Astrocyte of the cerebellum (primary cell): Measurements from ENCODE around the gene SAMD15.
"Not testable (repeated sequence)": the region's sequence is repeated elsewhere in the genome, so short reads cannot be mapped to it uniquely, and the experiment has no call there.

Source experiments
- DNase-seq: peaks from one replicate; pipeline ENCODE4 v3.0.0-alpha.2; 2011; ENCODE audit warnings: low read depth
- H3K4me3 ChIP-seq: 2 replicates; pipeline ENCODE4 v1.5.1; 2011; ENCODE audit warnings: mild to moderate bottlenecking, low read depth, low read length, moderate library complexity
- in situ Hi-C: cut with HindIII; loops from 2 replicates; pipeline ENCODE4 v1.10.0; 2017; ENCODE audit warnings: low sequenced_read_pairs
- TF ChIP-seq, protein P1 (sequence below): IDR thresholded peaks from 2 replicates; pipeline ENCODE4 v1.5.1; 2012; ENCODE audit warnings: low read length, low read depth, moderate library complexity, mild to moderate bottlenecking; ENCODE audit errors: missing control alignments

SAMD15 gene

DNA sequence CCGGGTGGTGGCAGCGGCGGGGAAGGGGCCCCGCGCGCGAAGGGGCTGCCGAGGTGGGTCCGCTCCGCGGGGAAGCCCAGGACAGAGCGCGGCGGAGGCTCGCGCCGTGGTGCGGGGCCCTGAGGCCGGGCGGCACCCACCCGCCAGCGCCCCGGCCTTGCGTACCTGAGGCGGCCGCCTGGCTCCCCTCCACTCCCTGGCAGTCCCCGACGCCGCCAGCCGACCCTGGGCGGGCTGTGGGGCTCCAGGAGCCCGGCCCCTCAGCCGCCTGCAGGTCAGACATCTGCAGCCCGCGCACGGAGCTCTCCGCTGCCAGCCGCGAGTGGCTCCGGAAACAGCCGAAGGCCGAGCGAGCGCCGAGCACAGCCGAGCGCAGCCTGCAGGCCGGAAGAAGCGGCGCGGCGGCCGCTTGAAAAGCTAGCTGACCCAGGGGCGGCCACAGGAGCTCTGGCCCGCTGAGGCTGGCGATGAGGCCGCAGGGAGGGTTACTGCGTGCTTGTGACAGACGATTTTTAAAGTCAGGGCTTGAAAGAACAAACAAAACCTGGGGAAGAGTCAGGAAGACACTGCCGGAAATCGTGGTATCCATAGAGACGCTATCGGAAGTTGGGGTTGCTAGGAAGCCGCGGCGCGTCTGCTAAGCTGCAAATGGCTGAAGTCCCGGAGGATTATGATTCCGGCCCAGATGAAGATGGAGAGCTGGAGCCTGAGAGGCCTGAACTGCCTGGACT is at the start of gene SAMD15, which contains the start of gene TMED8:
SAMD15 (plus strand) TSS at position 609 of the 731 bp plus-strand sequence; CDS start at position 649, 40 bp downstream.
TMED8 (minus strand) TSS at position 324 of the 731 bp plus-strand sequence; CDS start at position 283, 41 bp downstream.
- TF ChIP-seq, protein P1, sequence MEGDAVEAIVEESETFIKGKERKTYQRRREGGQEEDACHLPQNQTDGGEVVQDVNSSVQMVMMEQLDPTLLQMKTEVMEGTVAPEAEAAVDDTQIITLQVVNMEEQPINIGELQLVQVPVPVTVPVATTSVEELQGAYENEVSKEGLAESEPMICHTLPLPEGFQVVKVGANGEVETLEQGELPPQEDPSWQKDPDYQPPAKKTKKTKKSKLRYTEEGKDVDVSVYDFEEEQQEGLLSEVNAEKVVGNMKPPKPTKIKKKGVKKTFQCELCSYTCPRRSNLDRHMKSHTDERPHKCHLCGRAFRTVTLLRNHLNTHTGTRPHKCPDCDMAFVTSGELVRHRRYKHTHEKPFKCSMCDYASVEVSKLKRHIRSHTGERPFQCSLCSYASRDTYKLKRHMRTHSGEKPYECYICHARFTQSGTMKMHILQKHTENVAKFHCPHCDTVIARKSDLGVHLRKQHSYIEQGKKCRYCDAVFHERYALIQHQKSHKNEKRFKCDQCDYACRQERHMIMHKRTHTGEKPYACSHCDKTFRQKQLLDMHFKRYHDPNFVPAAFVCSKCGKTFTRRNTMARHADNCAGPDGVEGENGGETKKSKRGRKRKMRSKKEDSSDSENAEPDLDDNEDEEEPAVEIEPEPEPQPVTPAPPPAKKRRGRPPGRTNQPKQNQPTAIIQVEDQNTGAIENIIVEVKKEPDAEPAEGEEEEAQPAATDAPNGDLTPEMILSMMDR, result peak; percentile 30
- peak; percentile 55 for DNase-seq
- peak within 1 kb of the TSS; percentile 72 for H3K4me3 ChIP-seq
- in situ Hi-C loops, result no loop called here

DNA sequence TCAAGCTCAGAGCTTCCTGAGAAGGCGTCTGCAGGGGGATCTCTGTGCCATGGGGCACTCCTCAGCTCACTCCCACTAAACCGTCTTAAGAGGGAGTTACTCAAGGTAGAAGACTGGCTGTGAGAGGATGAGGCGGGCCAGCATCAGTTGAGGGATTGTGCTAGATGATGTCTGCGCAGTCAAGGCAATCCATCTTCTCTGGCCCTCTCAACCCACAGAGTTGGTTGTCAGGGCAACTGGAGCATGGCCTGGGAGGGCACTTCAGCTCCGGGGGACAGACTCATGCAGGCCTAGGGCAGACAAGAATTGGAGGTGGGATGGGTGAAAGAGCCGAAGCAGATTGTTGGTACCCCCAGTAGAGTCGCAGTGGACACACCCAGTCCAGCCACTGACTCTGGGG is 47.3 kb upstream of the SAMD15 start:
- in situ Hi-C loops, result no loop called here
- TF ChIP-seq, protein P1, result no peak

DNA sequence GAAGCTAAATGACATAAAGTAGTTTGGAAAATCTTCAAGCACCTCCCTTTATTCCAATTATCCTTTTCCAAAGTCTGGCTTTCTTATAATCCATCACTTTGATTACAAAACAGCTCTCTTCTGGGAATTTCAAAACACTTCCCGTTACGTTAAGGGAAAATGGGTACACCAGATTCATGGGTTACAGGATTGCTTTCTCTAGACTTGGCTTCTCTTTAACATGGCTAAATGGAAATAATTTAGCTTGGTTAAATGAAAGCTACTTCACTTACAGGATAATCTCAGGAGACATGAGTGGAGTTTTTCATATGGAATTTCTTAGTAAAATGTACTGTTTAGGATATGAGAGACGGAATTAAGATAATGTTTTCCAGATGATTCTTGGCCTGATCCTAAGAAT is 41.6 kb upstream of the SAMD15 start:
- no peak for DNase-seq
- in situ Hi-C loops, result no loop called here
- TF ChIP-seq, protein P1, result no peak
- no peak overlapping the region for H3K4me3 ChIP-seq

More for the DNA sequence above, 47.3 kb upstream of the SAMD15 start:
- no peak for DNase-seq
- H3K4me3 ChIP-seq, result no peak overlapping the region

- in situ Hi-C loops, H3K4me3 ChIP-seq, DNase-seq: not testable (repeated sequence)
Observed at GRCh38 chr14:77337255-77337654, 39.9 kb upstream of the SAMD15 start.

- H3K4me3 ChIP-seq, result no peak overlapping the region
- no peak for DNase-seq
- TF ChIP-seq, protein P1, result no peak
- in situ Hi-C loops, result no loop called here
Observed at GRCh38 chr14:77337880-77338279, 39.3 kb upstream of the SAMD15 start.

- in situ Hi-C loops, result no loop called here
- H3K4me3 ChIP-seq, result no peak overlapping the region
- TF ChIP-seq, protein P1, result no peak
- DNase-seq, result no peak
Observed at GRCh38 chr14:77338302-77338701, 38.9 kb upstream of the SAMD15 start.

GRCh38 chr14:77339407-77339806 is 37.8 kb upstream of the SAMD15 start:
- H3K4me3 ChIP-seq, result no peak overlapping the region
- in situ Hi-C loops, result no loop called here
- TF ChIP-seq, protein P1, result no peak
- DNase-seq, result no peak
